Activated naive CD8-positive, alpha-beta T cell treated with anti-CD3 and anti-CD28 coated beads, Interleukin-2, amount 50 U/mL, for 16 hours (primary cell): ENCODE data around the gene TRPM2.

Experiments used
- DNase-seq: peaks from one replicate; pipeline ENCODE4 v3.0.0-alpha.2; 2020; ENCODE audit warnings: low read depth, low spot score

Gene TRPM2

DNA sequence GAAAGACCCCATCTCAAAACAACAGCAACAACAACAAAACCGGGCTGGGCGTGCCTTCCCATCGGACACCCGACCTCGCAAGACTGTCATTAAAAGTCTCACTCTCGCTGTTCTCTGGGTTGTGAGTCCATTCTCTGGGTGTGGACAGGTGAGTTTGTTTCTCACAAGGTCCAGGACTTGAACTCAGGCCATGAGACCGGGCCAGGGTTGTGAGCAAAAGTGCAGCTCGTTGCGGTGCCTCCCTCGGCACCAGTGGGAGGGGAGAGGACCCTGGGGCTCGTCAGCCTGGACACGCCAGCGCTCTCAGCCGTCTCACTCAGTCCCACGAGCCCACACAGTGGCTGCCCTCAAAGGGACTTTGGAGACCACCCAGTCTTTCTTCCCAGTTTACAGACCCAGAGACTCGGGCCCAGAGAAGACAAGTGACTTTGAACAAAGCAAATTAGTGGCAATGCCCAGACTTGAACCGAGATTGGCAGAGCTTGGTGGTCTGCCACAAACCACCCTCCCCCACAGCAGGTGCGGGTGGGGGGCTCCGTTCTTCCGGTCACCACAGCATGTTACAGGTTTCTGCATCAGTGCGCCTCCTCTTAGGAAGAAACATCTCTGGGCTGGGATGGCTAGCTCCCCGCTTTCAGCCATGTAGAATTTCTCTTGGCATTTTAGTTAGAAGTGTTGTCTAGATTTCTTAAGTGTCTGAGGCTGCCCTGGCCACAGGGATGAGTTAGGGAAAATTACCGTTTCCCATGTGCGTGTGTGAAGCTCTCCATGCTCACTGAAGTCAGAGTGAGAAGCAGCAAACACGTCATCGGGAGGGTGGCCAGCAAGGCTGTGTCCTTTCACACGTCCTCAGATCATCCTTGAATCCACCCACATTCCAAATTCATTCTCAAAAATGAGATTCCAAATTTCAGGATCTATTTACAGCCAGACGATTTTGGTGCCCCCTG is 130.1 kb downstream of the TRPM2 start:
- DNase-seq = no peak

DNA sequence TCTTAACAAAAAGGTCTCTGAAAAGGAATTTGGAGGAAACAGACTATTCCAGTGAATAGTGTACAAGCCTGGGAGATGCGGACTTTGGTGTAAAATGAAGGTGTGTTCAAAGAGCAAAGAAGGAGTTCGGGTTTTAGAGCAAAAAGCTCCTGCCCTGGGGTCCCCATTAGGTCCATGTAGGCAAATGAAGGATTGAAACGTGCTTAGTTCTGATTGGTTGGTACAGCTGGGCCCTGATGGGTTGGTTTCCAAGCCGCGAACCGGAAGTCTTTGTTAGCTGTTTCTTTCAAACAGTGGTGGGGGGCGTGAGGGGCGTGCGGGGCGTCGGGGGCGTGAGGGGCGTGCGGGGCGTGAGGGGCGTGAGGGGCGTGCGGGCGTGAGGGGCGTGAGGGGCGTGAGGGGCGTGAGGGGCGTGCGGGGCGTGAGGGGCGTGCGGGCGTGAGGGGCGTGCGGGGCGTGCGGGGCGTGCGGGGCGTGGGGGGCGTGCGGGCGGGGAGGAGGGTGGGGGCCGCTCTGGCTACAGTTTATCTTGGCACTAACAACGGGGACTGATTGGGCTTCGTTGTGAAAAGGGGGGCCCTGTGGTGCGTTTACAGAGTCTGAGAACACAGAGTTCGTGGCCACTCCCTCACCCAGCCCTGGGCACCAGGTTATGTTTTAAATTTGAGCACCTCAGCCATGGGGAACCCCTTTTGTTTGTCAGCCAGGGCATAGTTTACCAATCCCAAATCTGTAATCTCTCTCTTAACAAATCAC is 131.3 kb downstream of the TRPM2 start:
- DNase-seq = no peak

GRCh38 chr21:44485254-44485793 is 131.9 kb downstream of the TRPM2 start:
- DNase-seq = no peak

GRCh38 chr21:44485796-44486195 is 132.4 kb downstream of the TRPM2 start:
- no peak for DNase-seq

GRCh38 chr21:44486302-44486701 is 132.9 kb downstream of the TRPM2 start:
- DNase-seq = no peak

DNA sequence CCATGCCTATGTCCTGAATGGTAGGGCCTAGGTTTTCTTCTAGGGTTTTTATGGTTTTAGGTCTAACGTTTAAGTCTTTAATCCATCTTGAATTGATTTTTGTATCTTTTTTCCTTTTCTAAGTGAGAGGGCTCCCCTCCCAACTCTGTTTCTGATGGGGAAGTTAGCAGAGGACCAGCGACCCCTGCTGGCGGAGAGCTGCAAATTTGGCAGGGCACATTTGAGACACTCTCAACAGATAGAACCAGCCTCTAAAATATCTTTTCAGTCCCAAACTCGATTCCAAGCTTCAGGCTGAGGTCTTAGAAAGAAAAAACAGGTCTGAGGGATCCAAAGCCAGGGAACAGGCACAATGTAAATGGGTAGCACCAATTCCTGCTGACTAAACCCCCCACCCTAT is 134.4 kb downstream of the TRPM2 start:
- no peak for DNase-seq

DNA sequence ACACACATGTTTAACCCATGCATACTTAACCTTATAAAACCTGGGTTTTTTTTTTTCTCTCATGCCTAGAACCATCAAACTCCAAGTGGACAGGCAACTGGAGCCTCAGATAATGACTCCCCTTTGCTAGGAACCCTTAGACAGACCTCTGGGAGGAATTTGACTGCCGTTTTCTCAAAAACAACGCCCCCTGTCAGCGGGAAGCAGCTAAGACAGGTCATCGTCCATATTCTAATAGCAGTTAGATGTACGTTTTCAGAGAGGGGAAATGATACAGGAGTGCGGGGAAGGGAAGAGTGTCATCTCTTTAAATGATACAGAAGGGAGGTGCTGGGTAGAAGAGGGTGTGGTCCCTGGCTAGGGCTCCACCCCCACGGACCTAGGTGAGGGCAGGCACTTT is 136.5 kb downstream of the TRPM2 start:
- no peak for DNase-seq

GRCh38 chr21:44490405-44490804 is 137.0 kb downstream of the TRPM2 start:
- DNase-seq = no peak

DNA sequence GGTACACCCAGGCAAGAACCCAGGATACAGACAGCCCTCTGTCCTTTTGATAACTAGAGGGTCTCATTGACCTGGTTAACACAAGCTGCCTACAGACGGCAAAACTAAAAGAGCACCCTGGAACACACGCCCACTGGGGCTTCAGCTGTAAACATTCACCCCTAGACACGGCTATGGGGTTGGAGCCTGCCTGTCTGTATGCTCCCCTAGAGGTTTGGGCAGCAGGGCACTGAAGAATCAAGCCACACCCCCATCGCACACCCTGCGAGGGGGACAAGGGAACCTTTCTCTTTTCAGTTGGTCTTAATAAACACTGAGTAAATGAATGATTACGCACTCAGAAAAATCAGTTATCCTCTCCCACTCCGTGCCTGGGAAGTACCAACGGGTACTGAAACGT is 137.4 kb downstream of the TRPM2 start:
- no peak for DNase-seq
